Bone marrow (tissue), 2 donors: ENCODE results near the gene CACNA2D3.

ENCODE experiments used
- DNase-seq, 2 donors: peaks; one replicate each; lab custom pipeline; 2025; lab: John Stamatoyannopoulos, UW

CACNA2D3 gene

GRCh38 chr3:54217828-54218227 is 95.5 kb downstream of the CACNA2D3 start:
- DNase-seq: no peak

- DNase-seq: no peak
These were observed 100.0 kb downstream of the CACNA2D3 start for GRCh38 chr3:54222316-54222715.

GRCh38 chr3:54223063-54223462 is 100.7 kb downstream of the CACNA2D3 start:
- no peak for DNase-seq

GRCh38 chr3:54225841-54226528 is 103.6 kb downstream of the CACNA2D3 start:
- DNase-seq: no peak

GRCh38 chr3:54228806-54229205 is 106.5 kb downstream of the CACNA2D3 start:
- no peak for DNase-seq

- no peak for DNase-seq
These were observed 110.3 kb downstream of the CACNA2D3 start for GRCh38 chr3:54232618-54233017.

- DNase-seq: no peak
These were observed 113.6 kb downstream of the CACNA2D3 start for GRCh38 chr3:54235998-54236397.

- no peak for DNase-seq
These were observed 114.8 kb downstream of the CACNA2D3 start for GRCh38 chr3:54237109-54237508.

GRCh38 chr3:54237788-54238502 is 115.6 kb downstream of the CACNA2D3 start:
- DNase-seq: no peak

GRCh38 chr3:54240309-54240708 is 118.0 kb downstream of the CACNA2D3 start:
- no peak for DNase-seq

- no peak for DNase-seq
These were observed 120.9 kb downstream of the CACNA2D3 start for GRCh38 chr3:54243056-54243931.

GRCh38 chr3:54243960-54244682 is 121.8 kb downstream of the CACNA2D3 start:
- DNase-seq: no peak

GRCh38 chr3:54251705-54252104 is 129.4 kb downstream of the CACNA2D3 start:
- no peak for DNase-seq

GRCh38 chr3:54257125-54257720 is 134.9 kb downstream of the CACNA2D3 start:
- DNase-seq: no peak

GRCh38 chr3:54259636-54260035 is 137.3 kb downstream of the CACNA2D3 start:
- DNase-seq: no peak

GRCh38 chr3:54261141-54261540 is 138.8 kb downstream of the CACNA2D3 start:
- DNase-seq: no peak

- DNase-seq: peak in 1 of 2 donors; percentile 3
These were observed 140.2 kb downstream of the CACNA2D3 start for GRCh38 chr3:54262541-54262940.

- DNase-seq: no peak
These were observed 140.6 kb downstream of the CACNA2D3 start for GRCh38 chr3:54262946-54263345.

GRCh38 chr3:54264050-54264449 is 141.7 kb downstream of the CACNA2D3 start:
- DNase-seq: no peak

GRCh38 chr3:54270816-54271526 is 148.6 kb downstream of the CACNA2D3 start:
- no peak for DNase-seq

- DNase-seq: no peak
These were observed 151.4 kb downstream of the CACNA2D3 start for GRCh38 chr3:54273791-54274190.
